Chondrocyte (in vitro differentiated cells): Measurements from ENCODE around the gene CABP5. TPM values are rescaled to one million over a fixed set of nuclear protein-coding genes. Genes with fewer than 3 reads are reported as not detected.

Experiments
- DNase-seq: peaks from one replicate; pipeline ENCODE4 v3.0.0; 2021; ENCODE audit warnings: mixed read lengths, low spot score
- H3K27ac Mint-ChIP-seq: one replicate; pipeline ENCODE4 v1.8.0; 2021; ENCODE audit warnings: mild to moderate bottlenecking, moderate library complexity, mixed read lengths; ENCODE audit not compliant: unreplicated experiment
- H3K27me3 Mint-ChIP-seq: 2 replicates; pipeline ENCODE4 v1.8.0; 2021; ENCODE audit warnings: low read depth, mixed read lengths
- H3K36me3 Mint-ChIP-seq: 2 replicates; pipeline ENCODE4 v1.8.0; 2021; ENCODE audit warnings: low read depth, mixed read lengths
- H3K4me1 Mint-ChIP-seq: 2 replicates; pipeline ENCODE4 v1.8.0; 2021; ENCODE audit warnings: low read depth, mild to moderate bottlenecking, mixed read lengths
- H3K4me3 Mint-ChIP-seq: one replicate; pipeline ENCODE4 v1.8.0; 2021; ENCODE audit warnings: mild to moderate bottlenecking, moderate library complexity, mixed read lengths; ENCODE audit not compliant: unreplicated experiment
- H3K9me3 Mint-ChIP-seq: 2 replicates; pipeline ENCODE4 v1.8.0; 2021; ENCODE audit warnings: low read depth, mixed read lengths
- total RNA-seq: library from RNA; stranded (reverse); gene quantifications from 3 replicates; pipeline ENCODE4 v1.2.1, GENCODE V29; 2021
- TF ChIP-seq, protein P1 (sequence below): fragments of 200-600 bp; sonication (generic); IDR thresholded peaks from 2 replicates; pipeline ENCODE4 v1.5.0; 2021; ENCODE audit warnings: antibody characterized with exemption, mild to moderate bottlenecking, moderate library complexity

CABP5 gene
- total RNA-seq, 1 donor from 2014 or later, result not detected

DNA sequence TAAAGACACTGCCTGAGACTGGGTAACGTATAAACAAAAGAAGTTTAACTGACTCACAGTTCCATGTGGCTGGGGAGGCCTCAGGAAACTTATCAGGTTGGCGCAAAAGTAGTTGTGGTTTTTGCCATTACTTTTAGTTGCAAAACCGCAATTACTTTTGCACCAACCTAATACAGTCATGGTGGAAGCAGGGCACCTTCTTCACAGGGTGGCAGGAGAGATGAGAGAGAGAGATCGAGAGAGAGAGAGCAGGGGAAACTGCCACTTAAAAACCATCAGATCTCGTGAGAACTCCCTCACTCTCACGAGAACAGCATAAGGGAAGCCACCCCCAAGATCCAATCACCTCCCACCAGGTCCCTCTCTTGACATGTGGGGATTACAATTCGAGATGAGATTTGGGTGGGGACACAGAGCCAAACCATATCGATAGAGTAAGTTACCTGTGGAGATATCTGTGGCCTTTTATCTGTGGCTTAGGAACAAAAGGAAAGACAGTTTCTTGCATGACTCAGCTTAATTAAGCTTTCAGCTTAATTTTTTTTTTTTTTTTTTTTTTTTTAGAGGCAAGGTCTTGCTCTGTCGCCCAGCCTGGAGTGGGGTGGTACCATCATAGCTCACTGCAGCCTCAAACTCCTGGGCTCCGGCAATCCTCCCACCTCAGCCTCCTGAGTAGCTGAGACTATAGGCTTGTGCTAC, 7.6 kb upstream of the CABP5 start:
- DNase-seq, result no peak
- peaks cover 5% of the 10 kb centered on the region for H3K27me3 Mint-ChIP-seq
- TF ChIP-seq, protein P1, sequence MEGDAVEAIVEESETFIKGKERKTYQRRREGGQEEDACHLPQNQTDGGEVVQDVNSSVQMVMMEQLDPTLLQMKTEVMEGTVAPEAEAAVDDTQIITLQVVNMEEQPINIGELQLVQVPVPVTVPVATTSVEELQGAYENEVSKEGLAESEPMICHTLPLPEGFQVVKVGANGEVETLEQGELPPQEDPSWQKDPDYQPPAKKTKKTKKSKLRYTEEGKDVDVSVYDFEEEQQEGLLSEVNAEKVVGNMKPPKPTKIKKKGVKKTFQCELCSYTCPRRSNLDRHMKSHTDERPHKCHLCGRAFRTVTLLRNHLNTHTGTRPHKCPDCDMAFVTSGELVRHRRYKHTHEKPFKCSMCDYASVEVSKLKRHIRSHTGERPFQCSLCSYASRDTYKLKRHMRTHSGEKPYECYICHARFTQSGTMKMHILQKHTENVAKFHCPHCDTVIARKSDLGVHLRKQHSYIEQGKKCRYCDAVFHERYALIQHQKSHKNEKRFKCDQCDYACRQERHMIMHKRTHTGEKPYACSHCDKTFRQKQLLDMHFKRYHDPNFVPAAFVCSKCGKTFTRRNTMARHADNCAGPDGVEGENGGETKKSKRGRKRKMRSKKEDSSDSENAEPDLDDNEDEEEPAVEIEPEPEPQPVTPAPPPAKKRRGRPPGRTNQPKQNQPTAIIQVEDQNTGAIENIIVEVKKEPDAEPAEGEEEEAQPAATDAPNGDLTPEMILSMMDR, result no peak
- no peaks in the 10 kb centered on the region for H3K4me1 Mint-ChIP-seq
- peaks cover 7% of the 10 kb centered on the region for H3K9me3 Mint-ChIP-seq
- no peaks in the 10 kb centered on the region for H3K36me3 Mint-ChIP-seq
- no peak overlapping the region for H3K4me3 Mint-ChIP-seq
- H3K27ac Mint-ChIP-seq, result no peak overlapping the region

GRCh38 chr19:48044561-48044960, 682 bp upstream of the CABP5 start:
- Mint-ChIP-seq H3K4me1 (no peaks in the 10 kb centered on the region), H3K4me3 (no peak overlapping the region), H3K27ac (no peak overlapping the region), H3K9me3 (peaks cover 13% of the 10 kb centered on the region), H3K27me3 (peaks cover 8% of the 10 kb centered on the region), H3K36me3 (no peaks in the 10 kb centered on the region)
- TF ChIP-seq, protein P1, result no peak
- no peak for DNase-seq

GRCh38 chr19:48041877-48042580, 1.9 kb downstream of the CABP5 start:
- no peaks in the 10 kb centered on the region for H3K4me1 Mint-ChIP-seq
- H3K27ac Mint-ChIP-seq, result no peak overlapping the region
- TF ChIP-seq, protein P1, result no peak
- no peak overlapping the region for H3K4me3 Mint-ChIP-seq
- no peaks in the 10 kb centered on the region for H3K36me3 Mint-ChIP-seq
- H3K9me3 Mint-ChIP-seq, result peaks cover 6% of the 10 kb centered on the region
- peaks cover 8% of the 10 kb centered on the region for H3K27me3 Mint-ChIP-seq
- no peak for DNase-seq

DNA sequence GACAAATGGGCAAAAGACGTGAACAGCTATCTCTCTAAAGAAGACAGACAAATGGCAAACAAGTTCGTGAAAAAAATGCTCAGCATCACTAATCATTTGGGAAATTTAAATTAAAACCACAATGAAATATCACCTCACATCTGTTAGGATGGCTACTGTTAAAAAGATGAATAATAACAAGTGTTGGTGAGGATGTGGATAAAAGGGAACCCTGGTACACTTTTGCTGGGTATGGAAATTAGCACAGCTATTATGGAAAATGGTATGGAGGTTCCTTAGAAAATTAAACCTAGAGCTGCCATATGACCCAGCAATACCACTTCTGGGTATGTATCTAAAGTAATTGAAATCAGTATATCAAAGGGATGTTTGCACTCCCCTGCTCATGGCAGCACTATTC, 7.1 kb downstream of the CABP5 start:
- Mint-ChIP-seq H3K27ac (no peak overlapping the region), H3K27me3 (peaks cover 10% of the 10 kb centered on the region), H3K4me3 (no peak overlapping the region), H3K36me3 (no peaks in the 10 kb centered on the region), H3K4me1 (no peaks in the 10 kb centered on the region), H3K9me3 (peaks cover 8% of the 10 kb centered on the region)
- DNase-seq, result no peak
- TF ChIP-seq, protein P1, result no peak

GRCh38 chr19:48033604-48034003, 10.3 kb downstream of the CABP5 start:
- peaks cover 15% of the 10 kb centered on the region for H3K27me3 Mint-ChIP-seq
- no peaks in the 10 kb centered on the region for H3K4me1 Mint-ChIP-seq
- H3K36me3 Mint-ChIP-seq, result no peaks in the 10 kb centered on the region
- H3K9me3 Mint-ChIP-seq, result peaks cover 8% of the 10 kb centered on the region
- H3K4me3 Mint-ChIP-seq, result no peak overlapping the region
- no peak overlapping the region for H3K27ac Mint-ChIP-seq
- TF ChIP-seq, protein P1, result no peak
- DNase-seq, result no peak
